ENCODE measurements around the gene SPATA6. TPM values are rescaled to one million over a fixed set of nuclear protein-coding genes. Genes with fewer than 3 reads are reported as not detected.

The SPATA6 gene
- polyA plus RNA-seq, 3 donors, result 7.4 to 8.0 (median 7.8) TPM

DNA sequence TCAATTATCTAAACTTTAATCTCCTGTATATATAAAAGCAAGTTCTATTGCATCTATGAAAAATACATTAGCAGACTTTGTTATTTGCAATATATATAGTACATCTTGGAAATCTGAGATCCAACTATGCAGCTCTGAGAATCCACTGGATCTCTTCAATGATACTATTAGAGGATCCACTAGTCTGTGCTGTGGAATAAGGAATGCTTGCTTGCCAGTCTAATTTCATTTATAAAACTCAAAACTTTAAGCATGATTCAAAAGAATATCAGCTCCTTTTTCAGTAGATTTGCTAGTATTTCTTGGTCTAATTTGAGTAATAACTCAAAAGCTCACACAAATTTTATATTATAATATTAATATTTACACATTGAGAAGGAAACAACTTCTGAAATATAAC is 115.1 kb downstream of the SPATA6 start:
- Mint-ChIP-seq H3K27me3 (ENCODE audit: low read depth in 3 of 3) (peaks cover 0 to 2% (median 0%) of the 10 kb centered on the region in 3 donors), H3K4me1 (no peaks in the 10 kb centered on the region), H3K27ac (no peak overlapping the region), H3K36me3 (peaks cover 0 to 2% of the 10 kb centered on the region in 2 donors), H3K9me3 (no peaks in the 10 kb centered on the region), H3K4me3 (no peak overlapping the region)
- Histone ChIP-seq H3K4me1 (ENCODE audit: control insufficient read depth in 1 of 2, insufficient read depth in 2 of 2, low read length in 2 of 2) (no peaks in the 10 kb centered on the region), H3K4me2 (replicated peaks; ENCODE audit: extremely low read depth, low read length, poor library complexity, severe bottlenecking) (no peak overlapping the region), H3K9ac (ENCODE audit: insufficient read depth, low read length, poor library complexity, severe bottlenecking) (no peak overlapping the region), H3K36me3 (replicated peaks in 1 of 2; ENCODE audit: control insufficient read depth in 1 of 2, insufficient read depth in 2 of 2, low read length in 2 of 2) (no peaks in the 10 kb centered on the region), H2AFZ (ENCODE audit: insufficient read depth, low read depth, low read length, poor library complexity, severe bottlenecking) (no peak overlapping the region), H3K79me2 (ENCODE audit: insufficient read depth, low read length) (no peaks in the 10 kb centered on the region), H3K4me3 (replicated peaks in 1 of 3; ENCODE audit: low read depth in 2 of 3, low read length in 3 of 3) (no peak overlapping the region), H4K20me1 (ENCODE audit: insufficient read depth, low read length) (no peaks in the 10 kb centered on the region), H3K27me3 (ENCODE audit: control insufficient read depth in 2 of 2, insufficient read depth in 2 of 2, low read length in 2 of 2) (no peaks in the 10 kb centered on the region), H3K27ac (ENCODE audit: low read depth in 1 of 2, low read length in 2 of 2) (no peak overlapping the region), H3K9me3 (replicated peaks in 1 of 2; ENCODE audit: control insufficient read depth in 1 of 2, insufficient read depth in 1 of 2, low read length in 2 of 2) (no peaks in the 10 kb centered on the region)
- TF ChIP-seq, protein P1, sequence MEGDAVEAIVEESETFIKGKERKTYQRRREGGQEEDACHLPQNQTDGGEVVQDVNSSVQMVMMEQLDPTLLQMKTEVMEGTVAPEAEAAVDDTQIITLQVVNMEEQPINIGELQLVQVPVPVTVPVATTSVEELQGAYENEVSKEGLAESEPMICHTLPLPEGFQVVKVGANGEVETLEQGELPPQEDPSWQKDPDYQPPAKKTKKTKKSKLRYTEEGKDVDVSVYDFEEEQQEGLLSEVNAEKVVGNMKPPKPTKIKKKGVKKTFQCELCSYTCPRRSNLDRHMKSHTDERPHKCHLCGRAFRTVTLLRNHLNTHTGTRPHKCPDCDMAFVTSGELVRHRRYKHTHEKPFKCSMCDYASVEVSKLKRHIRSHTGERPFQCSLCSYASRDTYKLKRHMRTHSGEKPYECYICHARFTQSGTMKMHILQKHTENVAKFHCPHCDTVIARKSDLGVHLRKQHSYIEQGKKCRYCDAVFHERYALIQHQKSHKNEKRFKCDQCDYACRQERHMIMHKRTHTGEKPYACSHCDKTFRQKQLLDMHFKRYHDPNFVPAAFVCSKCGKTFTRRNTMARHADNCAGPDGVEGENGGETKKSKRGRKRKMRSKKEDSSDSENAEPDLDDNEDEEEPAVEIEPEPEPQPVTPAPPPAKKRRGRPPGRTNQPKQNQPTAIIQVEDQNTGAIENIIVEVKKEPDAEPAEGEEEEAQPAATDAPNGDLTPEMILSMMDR (IDR thresholded peaks at IDR 0.05), result no peak
- intact Hi-C loops (cut with micrococcal nuclease), result no loop called here
- no peak for DNase-seq

DNA sequence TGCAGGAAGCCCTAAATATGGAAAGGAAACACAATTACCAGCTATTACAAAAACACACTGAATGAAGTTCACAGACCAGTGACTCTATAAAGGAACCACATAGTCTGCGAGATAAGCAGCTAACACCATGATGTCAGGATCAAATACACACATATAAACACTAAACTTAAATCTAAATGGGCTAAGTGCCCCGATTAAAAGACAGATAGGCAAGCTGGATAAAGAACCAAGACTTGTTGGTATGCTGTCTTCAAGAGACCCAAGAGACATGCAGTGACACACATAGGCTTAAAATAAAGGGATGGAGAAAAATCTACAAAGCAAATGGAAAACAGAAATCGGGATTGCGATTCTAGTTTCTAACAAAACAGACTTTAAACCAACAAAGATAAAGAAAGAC is 127.6 kb downstream of the SPATA6 start:
- no peaks in the 10 kb centered on the region for H3K36me3 Mint-ChIP-seq
- no CpG with 5 or more reads among the region's 4 CpGs for WGBS (ENCODE audit: insufficient coverage)

More for the DNA sequence above, 127.6 kb downstream of the SPATA6 start:
- H3K4me1 Mint-ChIP-seq, result no peaks in the 10 kb centered on the region
- Histone ChIP-seq H3K79me2 (ENCODE audit: insufficient read depth, low read length) (no peaks in the 10 kb centered on the region), H3K4me3 (replicated peaks in 1 of 3; ENCODE audit: low read depth in 2 of 3, low read length in 3 of 3) (no peak overlapping the region), H3K9me3 (replicated peaks in 1 of 2; ENCODE audit: control insufficient read depth in 1 of 2, insufficient read depth in 1 of 2, low read length in 2 of 2) (no peaks in the 10 kb centered on the region), H3K27ac (ENCODE audit: low read depth in 1 of 2, low read length in 2 of 2) (no peak overlapping the region), H3K9ac (ENCODE audit: insufficient read depth, low read length, poor library complexity, severe bottlenecking) (no peak overlapping the region), H3K4me2 (replicated peaks; ENCODE audit: extremely low read depth, low read length, poor library complexity, severe bottlenecking) (no peak overlapping the region), H3K4me1 (ENCODE audit: control insufficient read depth in 1 of 2, insufficient read depth in 2 of 2, low read length in 2 of 2) (no peaks in the 10 kb centered on the region), H2AFZ (ENCODE audit: insufficient read depth, low read depth, low read length, poor library complexity, severe bottlenecking) (no peak overlapping the region), H4K20me1 (ENCODE audit: insufficient read depth, low read length) (no peaks in the 10 kb centered on the region), H3K36me3 (replicated peaks in 1 of 2; ENCODE audit: control insufficient read depth in 1 of 2, insufficient read depth in 2 of 2, low read length in 2 of 2) (no peaks in the 10 kb centered on the region), H3K27me3 (ENCODE audit: control insufficient read depth in 2 of 2, insufficient read depth in 2 of 2, low read length in 2 of 2) (no peaks in the 10 kb centered on the region)
- H3K4me3 Mint-ChIP-seq, result no peak overlapping the region
- peaks cover 4 to 24% (median 6%) of the 10 kb centered on the region in 7 donors for H3K9me3 Mint-ChIP-seq
- no peak for DNase-seq
- TF ChIP-seq, protein P1 (IDR thresholded peaks at IDR 0.05), result no peak
- H3K27me3 Mint-ChIP-seq (ENCODE audit: low read depth in 3 of 3), result no peaks in the 10 kb centered on the region
- intact Hi-C loops (cut with micrococcal nuclease), result no loop called here
- no peak overlapping the region for H3K27ac Mint-ChIP-seq

Data from CD14-positive monocyte (primary cell).